Glutamatergic neuron (in vitro differentiated cells): ENCODE measurements around the gene CARM1. TPM values are rescaled to one million over a fixed set of nuclear protein-coding genes. Genes with fewer than 3 reads are reported as not detected.
A peak's percentile ranks its signal among the peaks of the same experiment; 100 is the strongest.

Experiments used
- DNase-seq: peaks from one replicate; pipeline ENCODE4 v3.0.0; 2022
- H3K27ac Mint-ChIP-seq: one replicate; pipeline ENCODE4 v1.8.0; 2020; ENCODE audit warnings: mild to moderate bottlenecking, mixed read lengths, inconsistent platforms; ENCODE audit not compliant: unreplicated experiment
- H3K27me3 Mint-ChIP-seq: one replicate; pipeline ENCODE4 v1.8.0; 2020; ENCODE audit warnings: mild to moderate bottlenecking, moderate library complexity, mixed read lengths, inconsistent platforms; ENCODE audit not compliant: unreplicated experiment
- H3K36me3 Mint-ChIP-seq: one replicate; pipeline ENCODE4 v1.8.0; 2020; ENCODE audit warnings: mild to moderate bottlenecking, mixed read lengths, inconsistent platforms; ENCODE audit not compliant: unreplicated experiment
- H3K4me1 Mint-ChIP-seq: one replicate; pipeline ENCODE4 v1.8.0; 2020; ENCODE audit warnings: mild to moderate bottlenecking, low read depth, mixed read lengths, inconsistent platforms; ENCODE audit not compliant: unreplicated experiment
- H3K4me3 Mint-ChIP-seq: one replicate; pipeline ENCODE4 v1.8.0; 2020; ENCODE audit warnings: mild to moderate bottlenecking, mixed read lengths, inconsistent platforms; ENCODE audit not compliant: unreplicated experiment
- H3K9me3 Mint-ChIP-seq: one replicate; pipeline ENCODE4 v1.8.0; 2020; ENCODE audit warnings: mild to moderate bottlenecking, moderate library complexity, mixed read lengths, inconsistent platforms; ENCODE audit not compliant: unreplicated experiment
- total RNA-seq: library from RNA; stranded (reverse); fragmentation: NEBNext Ultra II Directional; extraction: Animal tissue kit (Norgen Biotek cat#: 25700); gene quantifications from one replicate; pipeline ENCODE4 v1.2.1, GENCODE V29; 2021; ENCODE audit not compliant: unreplicated experiment
- TF ChIP-seq, protein P1 (sequence below): fragments of 200-600 bp; sonication (generic); IDR thresholded peaks from one replicate; pipeline ENCODE4 v1.5.0; 2021; ENCODE audit not compliant: partially characterized antibody, unreplicated experiment

Gene CARM1
- total RNA-seq, 1 donor from 2014 or later = 133 TPM

DNA sequence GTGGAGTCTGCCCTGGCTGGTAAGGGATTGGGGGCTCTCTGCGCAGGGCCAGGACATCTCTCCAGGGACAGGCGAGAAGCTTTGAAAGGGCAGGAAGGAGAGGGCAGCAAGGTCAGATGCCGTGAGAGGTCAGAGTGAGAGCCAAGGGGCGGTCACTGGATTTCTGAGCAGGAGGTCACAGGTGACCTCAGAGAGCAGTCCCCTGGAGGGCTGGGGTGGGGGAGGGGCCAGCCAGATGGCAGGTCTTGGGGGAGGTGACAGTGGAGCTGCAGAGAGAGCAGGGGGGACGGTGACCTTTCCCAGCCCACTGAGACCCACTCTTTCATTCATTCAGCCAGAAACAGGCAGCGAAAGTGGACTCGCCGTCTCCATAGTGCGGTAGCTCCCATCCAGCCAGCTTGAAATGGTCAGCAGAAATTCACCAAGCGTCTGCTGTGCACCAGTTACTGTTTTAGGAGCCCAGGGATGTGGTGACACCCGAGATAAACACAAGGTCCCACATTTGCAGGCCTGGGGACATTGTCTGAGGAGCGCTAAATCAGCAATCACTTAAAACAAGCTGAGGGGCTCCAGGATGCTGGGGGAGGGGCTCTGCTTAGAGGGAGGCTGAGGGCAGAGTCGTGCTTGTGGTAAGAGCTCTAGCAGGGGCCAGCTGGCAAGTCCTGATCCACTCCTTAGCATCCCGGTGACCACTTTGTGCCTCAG lies 10.2 kb downstream of the CARM1 start:
- peak; percentile 92 for DNase-seq
- H3K9me3 Mint-ChIP-seq = peaks cover 10% of the 10 kb centered on the region
- TF ChIP-seq, protein P1, sequence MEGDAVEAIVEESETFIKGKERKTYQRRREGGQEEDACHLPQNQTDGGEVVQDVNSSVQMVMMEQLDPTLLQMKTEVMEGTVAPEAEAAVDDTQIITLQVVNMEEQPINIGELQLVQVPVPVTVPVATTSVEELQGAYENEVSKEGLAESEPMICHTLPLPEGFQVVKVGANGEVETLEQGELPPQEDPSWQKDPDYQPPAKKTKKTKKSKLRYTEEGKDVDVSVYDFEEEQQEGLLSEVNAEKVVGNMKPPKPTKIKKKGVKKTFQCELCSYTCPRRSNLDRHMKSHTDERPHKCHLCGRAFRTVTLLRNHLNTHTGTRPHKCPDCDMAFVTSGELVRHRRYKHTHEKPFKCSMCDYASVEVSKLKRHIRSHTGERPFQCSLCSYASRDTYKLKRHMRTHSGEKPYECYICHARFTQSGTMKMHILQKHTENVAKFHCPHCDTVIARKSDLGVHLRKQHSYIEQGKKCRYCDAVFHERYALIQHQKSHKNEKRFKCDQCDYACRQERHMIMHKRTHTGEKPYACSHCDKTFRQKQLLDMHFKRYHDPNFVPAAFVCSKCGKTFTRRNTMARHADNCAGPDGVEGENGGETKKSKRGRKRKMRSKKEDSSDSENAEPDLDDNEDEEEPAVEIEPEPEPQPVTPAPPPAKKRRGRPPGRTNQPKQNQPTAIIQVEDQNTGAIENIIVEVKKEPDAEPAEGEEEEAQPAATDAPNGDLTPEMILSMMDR = no peak
- peak overlapping the region; percentile 84 for H3K4me3 Mint-ChIP-seq
- H3K4me1 Mint-ChIP-seq = peaks cover 38% of the 10 kb centered on the region
- H3K36me3 Mint-ChIP-seq = no peaks in the 10 kb centered on the region
- H3K27ac Mint-ChIP-seq = peak overlapping the region; percentile 94
- H3K27me3 Mint-ChIP-seq = peaks cover 2% of the 10 kb centered on the region

DNA sequence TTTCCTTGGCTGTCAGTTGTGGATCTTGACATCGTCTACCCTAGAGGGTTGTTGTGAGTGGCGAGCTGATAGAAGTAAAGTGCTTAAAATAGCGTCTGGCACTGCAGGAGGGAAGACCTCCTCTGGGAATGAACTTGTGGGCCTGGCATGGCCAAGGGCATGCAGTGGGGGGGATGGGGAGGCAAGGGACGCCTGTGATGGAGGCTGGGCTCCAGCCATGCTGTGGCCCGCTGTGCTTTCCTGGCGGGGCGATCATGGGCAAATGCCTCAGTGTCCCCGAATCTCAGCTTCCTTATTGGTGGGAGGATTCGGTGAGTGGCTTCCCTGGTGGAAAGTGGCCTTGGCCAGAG lies 10.7 kb downstream of the CARM1 start:
- H3K36me3 Mint-ChIP-seq = no peaks in the 10 kb centered on the region
- peaks cover 37% of the 10 kb centered on the region for H3K4me1 Mint-ChIP-seq
- H3K27me3 Mint-ChIP-seq = peaks cover 2% of the 10 kb centered on the region
- peak overlapping the region; percentile 94 for H3K27ac Mint-ChIP-seq
- no peak for DNase-seq
- TF ChIP-seq, protein P1 = no peak
- peaks cover 10% of the 10 kb centered on the region for H3K9me3 Mint-ChIP-seq
- H3K4me3 Mint-ChIP-seq = peak overlapping the region; percentile 84

DNA sequence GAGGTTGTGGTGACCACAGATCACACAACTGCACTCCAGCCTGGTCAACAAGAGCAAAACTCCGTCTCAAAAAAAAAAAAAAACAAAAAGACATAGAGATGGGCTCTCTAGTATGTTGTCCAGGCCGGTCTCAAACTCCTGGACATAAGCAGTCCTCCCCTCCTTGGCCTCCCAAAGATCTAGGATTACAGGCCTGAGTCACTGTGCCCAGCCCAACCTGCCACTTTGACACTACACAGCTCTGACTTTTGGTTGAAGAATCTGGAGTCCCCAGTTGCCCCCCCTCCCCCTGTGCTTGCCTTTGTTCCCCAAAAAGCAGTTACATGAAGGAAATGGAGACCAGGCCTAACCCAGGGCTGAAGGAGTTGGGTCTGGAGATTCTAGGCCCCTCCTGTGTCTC lies 12.9 kb downstream of the CARM1 start:
- Mint-ChIP-seq H3K36me3 (no peaks in the 10 kb centered on the region), H3K4me1 (peaks cover 46% of the 10 kb centered on the region), H3K27ac (no peak overlapping the region), H3K4me3 (no peak overlapping the region), H3K27me3 (peaks cover 2% of the 10 kb centered on the region), H3K9me3 (peaks cover 14% of the 10 kb centered on the region)
- no peak for DNase-seq
- TF ChIP-seq, protein P1 = no peak

DNA sequence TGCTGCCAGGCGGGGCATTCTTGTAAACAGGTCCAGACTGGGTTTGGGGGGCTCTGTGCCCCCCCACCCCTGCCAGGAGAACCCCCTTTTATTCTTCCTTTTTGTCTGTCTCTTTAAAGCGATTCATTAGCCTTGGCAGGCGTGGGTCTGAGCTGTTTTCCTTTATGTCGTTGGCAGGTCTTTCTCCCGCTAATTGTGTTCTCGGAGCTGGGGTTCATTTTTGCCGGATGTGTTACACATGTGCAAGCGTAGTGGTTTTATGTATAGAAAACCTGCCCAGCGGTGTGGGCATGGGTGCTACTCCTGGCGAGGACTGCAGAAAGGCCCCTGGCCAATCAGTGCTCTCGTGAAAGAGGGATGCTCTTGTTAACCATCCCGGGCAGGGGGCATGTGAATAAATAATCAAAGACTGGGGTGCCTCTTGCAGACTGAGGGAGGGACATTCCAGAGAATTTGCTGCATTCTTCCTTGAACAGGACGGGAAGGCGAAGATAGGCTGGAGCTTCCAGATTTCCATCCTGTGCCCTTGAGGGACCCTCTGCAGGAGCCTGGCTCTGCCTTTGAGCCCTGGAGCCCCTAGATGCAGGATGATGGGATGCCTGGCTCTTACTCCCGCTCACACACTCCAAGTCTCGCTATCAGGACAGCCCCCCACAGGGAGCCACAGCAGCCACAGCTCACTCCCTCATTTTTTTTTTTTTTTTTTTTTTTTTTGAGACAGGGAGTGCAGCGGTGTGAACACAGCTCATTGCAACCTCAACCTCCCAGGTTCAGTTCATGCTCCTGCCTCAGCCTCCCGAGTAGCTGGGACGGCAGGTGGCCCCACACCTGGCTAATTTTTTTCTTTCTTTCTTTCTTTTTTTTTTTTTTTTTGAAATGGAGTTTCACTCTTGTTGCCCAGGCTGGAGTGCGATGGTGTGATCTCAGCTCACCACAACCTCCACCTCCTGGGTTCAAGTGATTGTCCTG lies 14.1 kb downstream of the CARM1 start:
- no peaks in the 10 kb centered on the region for H3K36me3 Mint-ChIP-seq

More for the DNA sequence above, 14.1 kb downstream of the CARM1 start:
- peak overlapping the region; percentile 73 for H3K27ac Mint-ChIP-seq
- peaks cover 2% of the 10 kb centered on the region for H3K27me3 Mint-ChIP-seq
- TF ChIP-seq, protein P1 = no peak
- no peak for DNase-seq
- peaks cover 39% of the 10 kb centered on the region for H3K4me1 Mint-ChIP-seq
- H3K9me3 Mint-ChIP-seq = peaks cover 14% of the 10 kb centered on the region
- peak overlapping the region; percentile 43 for H3K4me3 Mint-ChIP-seq
